GM23338 (cell line): Measurements from ENCODE around the gene MMP25.

Experiments used
- CTCF ChIP-seq, 2 experiments: fragments of 200-600 bp in 1 of 2; sonication (generic) in 1 of 2; conservative IDR thresholded peaks; 2 replicates each; pipeline versions ENCODE4 v1.5.1 to v1.6.1; 2016 to 2017; ENCODE audit warnings: antibody characterized with exemption in 2 of 2, low read depth in 2 of 2, mild to moderate bottlenecking in 2 of 2, moderate library complexity in 1 of 2
- NANOG ChIP-seq: IDR thresholded peaks from 2 replicates; pipeline ENCODE4 v1.6.1; 2016; ENCODE audit warnings: antibody characterized with exemption, borderline replicate concordance
- POLR2AphosphoS5 ChIP-seq: IDR thresholded peaks from 2 replicates; pipeline ENCODE4 v1.6.1; 2016; ENCODE audit warnings: antibody characterized with exemption, low read depth

- TF ChIP-seq POLR2AphosphoS5 (peak; percentile 11; the same call in 1 of the 2 replicates), CTCF (conservative IDR thresholded peaks at IDR 0.05; ENCODE audit: low read depth in 2 of 2) (no peak), NANOG (no peak)
Observed at GRCh38 chr16:3049921-3050481, 3.6 kb downstream of the MMP25 start.
